H1 (cell line): ENCODE results near the gene LIG3. TPM values are rescaled to one million over a fixed set of nuclear protein-coding genes. Genes with fewer than 3 reads are reported as not detected.

Experiments used
- CTCF ChIA-PET: fragments of 300-600 bp; sonication (Branson Sonifier 250); formaldehyde crosslinking; loops from one replicate; lab custom pipeline; 2021; ENCODE audit not compliant: partially characterized antibody; lab: Charles Lee
- POLR2A ChIA-PET: fragments of 300-600 bp; sonication (Branson Sonifier 250); formaldehyde crosslinking; loops from one replicate; lab custom pipeline; 2021; ENCODE audit warnings: inconsistent platforms; ENCODE audit not compliant: partially characterized antibody; lab: Charles Lee
- DNase-seq, 2 experiments: peaks; one replicate each; pipeline versions ENCODE4 v3.0.0 to v3.0.0-alpha.2; 2010 to 2022; ENCODE audit warnings: low spot score in 2 of 2, low read depth in 1 of 2, mixed read lengths in 1 of 2
- FAIRE-seq: peaks from 2 replicates; lab custom pipeline; 2011; peaks lifted over from hg19 to GRCh38; lab: Jason Lieb, UNC
- H2AFZ ChIP-seq: 2 replicates; pipeline ENCODE4 v1.8.1; 2012; ENCODE audit warnings: low read length, inconsistent platforms
- H2AK5ac ChIP-seq: 2 replicates; pipeline ENCODE4 v1.6.1; 2013; ENCODE audit warnings: low read depth, low read length
- H2BK120ac ChIP-seq: replicated peaks from 2 replicates; pipeline ENCODE3; 2013; ENCODE audit warnings: low read depth, low read length, inconsistent platforms
- H2BK12ac ChIP-seq: 2 replicates; pipeline ENCODE4 v1.6.1; 2013; ENCODE audit warnings: low read depth, low read length
- H2BK15ac ChIP-seq: 2 replicates; pipeline ENCODE4 v1.6.1; 2013; ENCODE audit warnings: low read length
- H2BK20ac ChIP-seq: 2 replicates; pipeline ENCODE4 v1.6.1; 2013; ENCODE audit warnings: low read length
- H2BK5ac ChIP-seq: 2 replicates; pipeline ENCODE4 v1.6.1; 2013; ENCODE audit warnings: low read depth, low read length
- H3K14ac ChIP-seq: 2 replicates; pipeline ENCODE4 v1.6.1; 2013; ENCODE audit warnings: inconsistent platforms; ENCODE audit not compliant: insufficient read length
- H3K18ac ChIP-seq: 2 replicates; pipeline ENCODE4 v1.6.1; 2013; ENCODE audit warnings: low read length; ENCODE audit errors: extremely low read depth
- H3K23ac ChIP-seq: 2 replicates; pipeline ENCODE4 v1.6.1; 2013; ENCODE audit warnings: inconsistent platforms; ENCODE audit not compliant: insufficient read length
- H3K23me2 ChIP-seq: 2 replicates; pipeline ENCODE4 v1.6.1; 2013; ENCODE audit warnings: low read depth, low read length
- H3K27ac ChIP-seq: 2 replicates; pipeline ENCODE4 v1.6.1; 2011; ENCODE audit warnings: low read depth, low read length, inconsistent platforms
- H3K27me3 ChIP-seq, 4 experiments: replicated peaks in 1 of 4; 1 replicate in 1 of 4; 2 replicates in 3 of 4; pipeline versions ENCODE4 v1.6.1 to v1.8.1; 2011 to 2013; ENCODE audit warnings: low read length in 3 of 4, mild to moderate bottlenecking in 3 of 4, inconsistent platforms in 2 of 4, mixed read lengths in 2 of 4, moderate library complexity in 1 of 4; ENCODE audit not compliant: control insufficient read depth in 3 of 4, insufficient read depth in 3 of 4; ENCODE audit errors: extremely low read depth in 1 of 4
- H3K36me3 ChIP-seq, 4 experiments: 2 replicates each; pipeline versions ENCODE4 v1.6.1 to v1.8.1; 2011 to 2013; ENCODE audit warnings: mild to moderate bottlenecking in 4 of 4, low read length in 3 of 4, moderate library complexity in 2 of 4, control low read depth in 1 of 4, inconsistent platforms in 1 of 4; ENCODE audit not compliant: insufficient read depth in 4 of 4, control insufficient read depth in 2 of 4
- H3K4ac ChIP-seq: replicated peaks from 2 replicates; pipeline ENCODE3; 2013; ENCODE audit warnings: low read length, low read depth, mixed read lengths, inconsistent platforms; ENCODE audit not compliant: insufficient read length
- H3K4me1 ChIP-seq, 4 experiments: replicated peaks in 1 of 4; 1 replicate in 1 of 4; 2 replicates in 3 of 4; pipeline versions ENCODE4 v1.6.1 to v1.8.1; 2011 to 2013; ENCODE audit warnings: low read length in 3 of 4, inconsistent platforms in 2 of 4, mixed read lengths in 1 of 4; ENCODE audit not compliant: insufficient read depth in 4 of 4, control insufficient read depth in 3 of 4
- H3K4me2 ChIP-seq, 2 experiments: 2 replicates each; pipeline versions ENCODE4 v1.6.1 to v1.8.1; 2011 to 2013; ENCODE audit warnings: low read depth in 2 of 2, low read length in 2 of 2, control low read depth in 1 of 2, inconsistent platforms in 1 of 2, mild to moderate bottlenecking in 1 of 2; ENCODE audit not compliant: insufficient read depth in 1 of 2
- H3K4me3 ChIP-seq, 4 experiments: fragments of 200-600, 300-600 bp in 1 of 4; sonication (generic), shearing (Covaris generic), sonication (Bioruptor Twin) in 1 of 4; 2 replicates each; pipeline versions ENCODE4 v1.5.1 to v1.8.1; 2011 to 2016; ENCODE audit warnings: low read length in 4 of 4, low read depth in 3 of 4, control low read depth in 2 of 4, inconsistent platforms in 2 of 4, mild to moderate bottlenecking in 2 of 4, mixed read lengths in 1 of 4, moderate library complexity in 1 of 4; ENCODE audit not compliant: insufficient read depth in 2 of 4; ENCODE audit errors: extremely low read depth in 1 of 4
- H3K56ac ChIP-seq: replicated peaks from 2 replicates; pipeline ENCODE3; 2013; ENCODE audit warnings: low read depth, mild to moderate bottlenecking, mixed read lengths, low read length, inconsistent platforms; ENCODE audit not compliant: insufficient read length
- H3K79me1 ChIP-seq: 2 replicates; pipeline ENCODE4 v1.6.1; 2013; ENCODE audit warnings: low read depth, low read length, control low read depth
- H3K79me2 ChIP-seq, 2 experiments: 2 replicates each; pipeline versions ENCODE4 v1.6.1 to v1.8.1; 2012 to 2013; ENCODE audit warnings: low read length in 2 of 2, mild to moderate bottlenecking in 2 of 2, inconsistent platforms in 1 of 2; ENCODE audit not compliant: insufficient read depth in 2 of 2, control insufficient read depth in 1 of 2
- H3K9ac ChIP-seq, 4 experiments: replicated peaks in 1 of 4; 1 replicate in 1 of 4; 2 replicates in 3 of 4; pipeline versions ENCODE4 v1.6.1 to v1.8.1; 2011 to 2013; ENCODE audit warnings: low read depth in 3 of 4, low read length in 3 of 4, control low read depth in 2 of 4, mild to moderate bottlenecking in 2 of 4, moderate library complexity in 2 of 4, inconsistent platforms in 1 of 4; ENCODE audit errors: extremely low read depth in 1 of 4
- H3K9me3 ChIP-seq, 2 experiments: 2 replicates each; pipeline versions ENCODE4 v1.6.1 to v1.8.1; 2012 to 2013; ENCODE audit warnings: mild to moderate bottlenecking in 2 of 2, moderate library complexity in 2 of 2, control low read depth in 1 of 2, inconsistent platforms in 1 of 2, low read depth in 1 of 2, low read length in 1 of 2, mixed read lengths in 1 of 2; ENCODE audit not compliant: insufficient read depth in 2 of 2
- H4K20me1 ChIP-seq, 2 experiments: replicated peaks in 1 of 2; 2 replicates each; pipeline versions ENCODE3 to v1.8.1; 2011 to 2013; ENCODE audit warnings: inconsistent platforms in 2 of 2, low read length in 2 of 2, mild to moderate bottlenecking in 1 of 2; ENCODE audit not compliant: insufficient read depth in 2 of 2, control insufficient read depth in 1 of 2
- H4K5ac ChIP-seq: 2 replicates; pipeline ENCODE4 v1.6.1; 2013; ENCODE audit warnings: low read length, low read depth, mixed read lengths, inconsistent platforms; ENCODE audit not compliant: insufficient read length
- H4K8ac ChIP-seq: 2 replicates; pipeline ENCODE4 v1.8.0; 2013; ENCODE audit warnings: mild to moderate bottlenecking, moderate library complexity, low read length, inconsistent platforms; ENCODE audit not compliant: insufficient read depth; ENCODE audit errors: extremely low read depth
- H4K91ac ChIP-seq: replicated peaks from 2 replicates; pipeline ENCODE3; 2013; ENCODE audit warnings: low read length, mixed read lengths, inconsistent platforms; ENCODE audit not compliant: insufficient read length
- POU5F1 ChIP-seq: IDR thresholded peaks from 2 replicates; pipeline ENCODE4 v1.6.1; 2011; ENCODE audit warnings: low read depth, mild to moderate bottlenecking, low read length, moderate library complexity
- SP1 ChIP-seq: IDR thresholded peaks from 2 replicates; pipeline ENCODE4 v1.6.1; 2011; ENCODE audit warnings: low read depth, low read length
- WGBS, 2 experiments: shearing (Covaris generic) in 1 of 2; methylation state at CpG; one replicate each; pipeline versions ENCODE4 v1.1.6 to v1.1.7; 2013 to 2015; ENCODE audit warnings: low lambda C conversion rate in 2 of 2, mixed read lengths in 2 of 2, inconsistent platforms in 1 of 2, low coverage in 1 of 2, missing lambda C conversion rate in 1 of 2; ENCODE audit not compliant: insufficient replicate concordance in 2 of 2, insufficient coverage in 1 of 2, insufficient read length in 1 of 2; ENCODE audit errors: extremely low coverage in 1 of 2, missing lambda C conversion rate in 1 of 2; 5-methylcytosine and 5-hydroxymethylcytosine counted together
- polyA plus RNA-seq, 7 experiments: library from polyadenylated mRNA; depleted of rRNA in 3 of 7; stranded (reverse) in 5 of 7; unstranded in 2 of 7; fragments of >200 nt in 5 of 7; fragments of 200-250 nt in 2 of 7; gene quantifications; 1 replicate in 5 of 7; 2 replicates in 1 of 7; 4 replicates in 1 of 7; pipeline versions ENCODE4 v1.2.1 to v1.2.3, GENCODE V29; 2011 to 2013; ENCODE audit warnings: missing spikeins in 2 of 7, mixed read lengths in 2 of 7
- total RNA-seq: library from RNA; stranded (reverse); fragmentation: NEBNext Ultra II Directional; extraction: Animal tissue kit (Norgen Biotek cat#: 25700); gene quantifications from 2 replicates; pipeline ENCODE4 v1.2.1, GENCODE V29; 2021
- TF ChIP-seq, protein P1 (sequence below), 3 experiments: IDR thresholded peaks; 1 replicate in 2 of 3; 2 replicates in 1 of 3; pipeline versions ENCODE4 v1.5.1 to v1.6.1; 2011; ENCODE audit warnings: low read length in 3 of 3, mild to moderate bottlenecking in 3 of 3, inconsistent platforms in 2 of 3, low read depth in 1 of 3, moderate library complexity in 1 of 3; ENCODE audit not compliant: insufficient read depth in 1 of 3; ENCODE audit errors: control extremely low read depth in 1 of 3
- TF ChIP-seq, protein P2 (sequence below): IDR thresholded peaks from 2 replicates; pipeline ENCODE4 v1.6.1; 2012; ENCODE audit warnings: low read length, inconsistent platforms

The LIG3 gene
- total and polyA plus RNA-seq, 2 of the 8 experiments (the other 6 are each of a cell fraction or from before 2014, with no cell fraction given): 63.6 to 89.3 TPM

DNA sequence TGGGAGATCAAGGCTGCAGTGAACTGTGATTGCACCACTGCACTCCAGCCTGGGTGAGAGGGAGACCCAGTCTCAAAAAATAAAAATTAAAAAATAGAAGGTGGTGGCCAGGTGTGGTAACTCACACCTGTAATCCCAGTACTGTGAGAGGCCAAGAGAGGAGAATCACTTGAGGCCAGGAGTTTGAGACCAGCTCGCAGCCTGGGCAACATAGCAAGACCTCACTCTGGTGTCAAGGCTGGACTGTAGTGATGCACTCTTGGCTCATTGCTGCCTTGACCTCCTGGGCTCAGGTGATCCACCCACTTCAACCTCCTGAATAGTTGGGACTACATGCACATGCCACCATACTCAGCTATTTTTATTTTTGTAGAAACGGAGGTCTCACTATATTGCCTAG is 69.9 kb downstream of the LIG3 start:
- Histone ChIP-seq H2BK12ac (no peak overlapping the region), H4K5ac (no peak overlapping the region), H3K79me1 (no peaks in the 10 kb centered on the region; the same call in 1 of the 2 replicates), H2BK20ac (no peak overlapping the region), H3K36me3 (no peaks in the 10 kb centered on the region), H3K18ac (no peak overlapping the region), H3K23me2 (no peaks in the 10 kb centered on the region; the same call in 1 of the 2 replicates), H3K4ac (no peak overlapping the region), H3K9ac (no peak overlapping the region), H3K23ac (no peak overlapping the region), H3K9me3 (no peaks in the 10 kb centered on the region), H3K27me3 (no peaks in the 10 kb centered on the region), H3K4me3 (no peak overlapping the region), H3K79me2 (no peaks in the 10 kb centered on the region), H2AFZ (no peak overlapping the region), H2AK5ac (no peak overlapping the region), H4K8ac (no peak overlapping the region), H3K14ac (no peak overlapping the region), H2BK15ac (no peak overlapping the region), H4K91ac (no peak overlapping the region), H3K27ac (no peak overlapping the region), H2BK120ac (no peak overlapping the region), H3K4me1 (no peaks in the 10 kb centered on the region), H2BK5ac (no peak overlapping the region), H4K20me1 (no peaks in the 10 kb centered on the region), H3K4me2 (no peak overlapping the region), H3K56ac (no peak overlapping the region)
- ChIA-PET POLR2A (interaction anchor here (0.6 kb wide), 2 partner anchors 30 to 1589 kb away, joined by 3 to 4 read pairs; no protein-coding TSS in a partner anchor), CTCF (interaction anchor here (1.0 kb wide), 2 partner anchors 10 to 91 kb away, joined by 3 to 4 read pairs; no protein-coding TSS in a partner anchor)
- 92% methylated on average over 2 of the region's 2 CpGs; no CpG with 5 or more reads in 1 of the 2 experiments for WGBS, 2 experiments
- FAIRE-seq: no peak
- DNase-seq: no peak
- no peak for TF ChIP-seq SP1
- TF ChIP-seq, protein P1, sequence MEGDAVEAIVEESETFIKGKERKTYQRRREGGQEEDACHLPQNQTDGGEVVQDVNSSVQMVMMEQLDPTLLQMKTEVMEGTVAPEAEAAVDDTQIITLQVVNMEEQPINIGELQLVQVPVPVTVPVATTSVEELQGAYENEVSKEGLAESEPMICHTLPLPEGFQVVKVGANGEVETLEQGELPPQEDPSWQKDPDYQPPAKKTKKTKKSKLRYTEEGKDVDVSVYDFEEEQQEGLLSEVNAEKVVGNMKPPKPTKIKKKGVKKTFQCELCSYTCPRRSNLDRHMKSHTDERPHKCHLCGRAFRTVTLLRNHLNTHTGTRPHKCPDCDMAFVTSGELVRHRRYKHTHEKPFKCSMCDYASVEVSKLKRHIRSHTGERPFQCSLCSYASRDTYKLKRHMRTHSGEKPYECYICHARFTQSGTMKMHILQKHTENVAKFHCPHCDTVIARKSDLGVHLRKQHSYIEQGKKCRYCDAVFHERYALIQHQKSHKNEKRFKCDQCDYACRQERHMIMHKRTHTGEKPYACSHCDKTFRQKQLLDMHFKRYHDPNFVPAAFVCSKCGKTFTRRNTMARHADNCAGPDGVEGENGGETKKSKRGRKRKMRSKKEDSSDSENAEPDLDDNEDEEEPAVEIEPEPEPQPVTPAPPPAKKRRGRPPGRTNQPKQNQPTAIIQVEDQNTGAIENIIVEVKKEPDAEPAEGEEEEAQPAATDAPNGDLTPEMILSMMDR (IDR thresholded peaks at IDR 0.05; ENCODE audit: control extremely low read depth in 1 of 3, insufficient read depth in 1 of 3, low read depth in 1 of 3, low read length in 3 of 3): no peak
- TF ChIP-seq POU5F1: no peak
- TF ChIP-seq, protein P2, sequence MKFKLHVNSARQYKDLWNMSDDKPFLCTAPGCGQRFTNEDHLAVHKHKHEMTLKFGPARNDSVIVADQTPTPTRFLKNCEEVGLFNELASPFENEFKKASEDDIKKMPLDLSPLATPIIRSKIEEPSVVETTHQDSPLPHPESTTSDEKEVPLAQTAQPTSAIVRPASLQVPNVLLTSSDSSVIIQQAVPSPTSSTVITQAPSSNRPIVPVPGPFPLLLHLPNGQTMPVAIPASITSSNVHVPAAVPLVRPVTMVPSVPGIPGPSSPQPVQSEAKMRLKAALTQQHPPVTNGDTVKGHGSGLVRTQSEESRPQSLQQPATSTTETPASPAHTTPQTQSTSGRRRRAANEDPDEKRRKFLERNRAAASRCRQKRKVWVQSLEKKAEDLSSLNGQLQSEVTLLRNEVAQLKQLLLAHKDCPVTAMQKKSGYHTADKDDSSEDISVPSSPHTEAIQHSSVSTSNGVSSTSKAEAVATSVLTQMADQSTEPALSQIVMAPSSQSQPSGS: no peak
